Kidney epithelial cell (primary cell): Measurements from ENCODE around the gene OR51E2. TPM values are rescaled to one million over a fixed set of nuclear protein-coding genes. Genes with fewer than 3 reads are reported as not detected.

Experiments used
- DNase-seq: peaks from one replicate; pipeline ENCODE4 v3.0.0-alpha.2; 2010; ENCODE audit warnings: low read depth
- H3K27me3 ChIP-seq: 2 replicates; pipeline ENCODE4 v1.6.0; 2011; ENCODE audit warnings: low read length; ENCODE audit not compliant: control insufficient read depth, insufficient read depth
- H3K36me3 ChIP-seq: 2 replicates; pipeline ENCODE4 v1.5.1; 2011; ENCODE audit warnings: low read length; ENCODE audit not compliant: control insufficient read depth, insufficient read depth
- H3K4me3 ChIP-seq: 2 replicates; pipeline ENCODE4 v1.5.1; 2011; ENCODE audit warnings: low read depth, mild to moderate bottlenecking, control low read depth, low read length
- CTCF ChIP-seq: IDR thresholded peaks from 2 replicates; pipeline ENCODE4 v1.5.1; 2011; ENCODE audit warnings: mild to moderate bottlenecking, moderate library complexity, low read length, control low read depth, inconsistent platforms; ENCODE audit not compliant: insufficient read depth, poor library complexity, severe bottlenecking
- total RNA-seq: library from RNA; depleted of rRNA; stranded (reverse); fragments of >200 nt; gene quantifications from 2 replicates; pipeline ENCODE4 v1.2.3, GENCODE V29; 2015

The OR51E2 gene
- total RNA-seq, 1 donor from 2014 or later: not detected

DNA sequence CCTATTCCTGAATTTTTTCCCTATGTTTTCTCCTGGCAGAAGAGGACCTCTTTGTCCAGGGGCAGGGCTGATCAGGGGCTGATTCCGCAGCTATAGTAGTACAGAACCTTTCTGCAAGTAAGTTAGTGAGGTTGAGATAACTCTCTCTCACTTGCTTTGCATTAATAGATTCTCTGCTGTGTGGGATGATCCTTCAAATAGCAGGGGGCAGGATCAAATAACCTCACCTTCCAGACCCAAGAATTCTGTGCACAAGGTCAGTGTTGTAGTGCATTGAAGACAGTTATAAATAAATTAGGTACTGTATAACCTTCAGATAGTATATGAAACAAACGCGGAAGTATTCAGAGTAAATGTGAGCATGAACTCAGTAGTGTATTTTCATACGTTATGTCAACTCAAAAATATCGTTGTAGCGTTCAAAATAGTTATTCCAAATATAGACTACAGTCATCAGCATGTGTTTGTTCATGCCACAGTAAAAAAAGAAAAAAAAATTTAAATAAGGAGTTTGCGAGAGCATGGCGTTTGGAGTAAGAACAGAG is 7.2 kb upstream of the OR51E2 start:
- H3K36me3 ChIP-seq: no peaks in the 10 kb centered on the region
- no peak for TF ChIP-seq CTCF
- no peak for DNase-seq
- no peaks in the 10 kb centered on the region for H3K27me3 ChIP-seq
- H3K4me3 ChIP-seq: no peak overlapping the region

DNA sequence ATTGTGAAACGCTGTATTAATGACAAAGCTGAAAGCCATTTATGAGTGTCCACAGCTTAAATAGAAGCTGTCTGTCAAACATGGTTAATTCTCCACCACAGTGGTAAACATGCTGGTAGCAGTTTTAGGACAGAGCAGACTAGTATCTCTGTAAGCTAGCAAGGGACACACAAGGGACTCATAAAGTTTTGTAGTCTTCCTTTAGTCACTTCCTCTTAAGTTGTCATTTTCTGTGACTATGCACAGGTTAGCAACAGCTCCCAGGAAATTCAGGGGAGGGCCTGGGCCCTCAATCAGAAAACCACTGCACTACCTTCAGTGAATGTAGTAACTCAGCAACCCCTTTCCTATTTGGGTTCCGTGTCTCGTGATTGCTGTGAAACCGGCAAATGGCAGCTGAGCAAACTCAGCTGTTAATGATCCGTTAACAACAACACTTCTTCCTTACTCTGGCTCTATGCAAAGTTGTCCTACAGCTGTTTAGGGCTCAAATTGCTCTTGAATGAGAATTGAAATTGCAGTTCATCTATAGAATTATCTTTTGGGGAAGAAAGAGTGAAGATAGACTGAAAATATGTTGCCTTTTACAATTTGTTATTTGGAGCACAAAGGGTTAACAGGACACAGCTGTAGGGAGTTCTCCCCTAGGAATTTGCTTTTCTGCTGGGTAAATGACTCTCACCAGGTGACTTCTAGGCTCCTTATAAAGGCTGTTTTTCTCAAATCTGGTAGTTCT is 6.6 kb upstream of the OR51E2 start, which contains the start of gene MMP26:
MMP26 (plus strand) TSS at position 731 of the 736 bp plus-strand sequence.
- no peaks in the 10 kb centered on the region for H3K36me3 ChIP-seq
- H3K27me3 ChIP-seq: no peaks in the 10 kb centered on the region
- no peak for DNase-seq
- TF ChIP-seq CTCF: no peak
- no peak within 1 kb of the TSS for H3K4me3 ChIP-seq

- Histone ChIP-seq H3K27me3 (no peaks in the 10 kb centered on the region), H3K36me3 (no peaks in the 10 kb centered on the region), H3K4me3 (no peak overlapping the region)
- no peak for TF ChIP-seq CTCF
- DNase-seq: no peak
Measured at GRCh38 chr11:4700436-4700820, 2.8 kb upstream of the OR51E2 start.

GRCh38 chr11:4699697-4700435 is 2.2 kb upstream of the OR51E2 start:
- TF ChIP-seq CTCF: no peak

DNA sequence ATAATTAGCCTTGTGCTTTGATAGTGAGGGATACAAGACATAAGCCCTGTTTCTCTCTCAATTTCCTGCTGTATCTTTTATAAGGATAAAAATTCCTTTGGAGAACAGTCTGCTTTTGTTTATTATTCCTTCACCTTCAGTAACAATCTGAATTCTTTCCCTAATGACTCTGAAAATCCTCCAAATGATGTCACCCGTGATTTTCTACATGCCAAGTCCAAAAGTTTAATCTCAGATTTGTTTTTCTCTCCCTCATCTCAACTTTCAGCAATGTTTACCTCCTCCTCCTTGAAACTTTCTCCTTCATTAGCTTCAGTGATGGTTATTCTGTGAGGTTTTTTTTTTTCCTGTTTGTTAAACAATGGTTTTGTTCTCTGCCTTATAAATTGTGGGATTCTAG is 2.2 kb downstream of the OR51E2 start:
- H3K4me3 ChIP-seq: no peak overlapping the region
- no peak for DNase-seq
- no peaks in the 10 kb centered on the region for H3K27me3 ChIP-seq
- no peaks in the 10 kb centered on the region for H3K36me3 ChIP-seq
- no peak for TF ChIP-seq CTCF

More at GRCh38 chr11:4699697-4700435, 2.2 kb upstream of the OR51E2 start:
- H3K36me3 ChIP-seq: no peaks in the 10 kb centered on the region
- DNase-seq: no peak
- no peaks in the 10 kb centered on the region for H3K27me3 ChIP-seq
- no peak overlapping the region for H3K4me3 ChIP-seq
